A549 treated with AZD9567 at 1 μM for 4 hours (cell line): ENCODE data around the gene AMIGO3. TPM values are rescaled to one million over a fixed set of nuclear protein-coding genes. Genes with fewer than 3 reads are reported as not detected.

Source experiments
- total RNA-seq: library from RNA; stranded (reverse); fragments of 200-300 nt; extraction: Qiagen RNA extraction; gene quantifications from 5 replicates; pipeline ENCODE4 v1.2.3, GENCODE V29; 2022; ENCODE audit not compliant: insufficient read depth

Gene AMIGO3, protein sequence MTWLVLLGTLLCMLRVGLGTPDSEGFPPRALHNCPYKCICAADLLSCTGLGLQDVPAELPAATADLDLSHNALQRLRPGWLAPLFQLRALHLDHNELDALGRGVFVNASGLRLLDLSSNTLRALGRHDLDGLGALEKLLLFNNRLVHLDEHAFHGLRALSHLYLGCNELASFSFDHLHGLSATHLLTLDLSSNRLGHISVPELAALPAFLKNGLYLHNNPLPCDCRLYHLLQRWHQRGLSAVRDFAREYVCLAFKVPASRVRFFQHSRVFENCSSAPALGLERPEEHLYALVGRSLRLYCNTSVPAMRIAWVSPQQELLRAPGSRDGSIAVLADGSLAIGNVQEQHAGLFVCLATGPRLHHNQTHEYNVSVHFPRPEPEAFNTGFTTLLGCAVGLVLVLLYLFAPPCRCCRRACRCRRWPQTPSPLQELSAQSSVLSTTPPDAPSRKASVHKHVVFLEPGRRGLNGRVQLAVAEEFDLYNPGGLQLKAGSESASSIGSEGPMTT
- 0.51 to 1.0 TPM (median 0.76 TPM) in 4 of 5 replicates, not detected in the other for total RNA-seq

DNA sequence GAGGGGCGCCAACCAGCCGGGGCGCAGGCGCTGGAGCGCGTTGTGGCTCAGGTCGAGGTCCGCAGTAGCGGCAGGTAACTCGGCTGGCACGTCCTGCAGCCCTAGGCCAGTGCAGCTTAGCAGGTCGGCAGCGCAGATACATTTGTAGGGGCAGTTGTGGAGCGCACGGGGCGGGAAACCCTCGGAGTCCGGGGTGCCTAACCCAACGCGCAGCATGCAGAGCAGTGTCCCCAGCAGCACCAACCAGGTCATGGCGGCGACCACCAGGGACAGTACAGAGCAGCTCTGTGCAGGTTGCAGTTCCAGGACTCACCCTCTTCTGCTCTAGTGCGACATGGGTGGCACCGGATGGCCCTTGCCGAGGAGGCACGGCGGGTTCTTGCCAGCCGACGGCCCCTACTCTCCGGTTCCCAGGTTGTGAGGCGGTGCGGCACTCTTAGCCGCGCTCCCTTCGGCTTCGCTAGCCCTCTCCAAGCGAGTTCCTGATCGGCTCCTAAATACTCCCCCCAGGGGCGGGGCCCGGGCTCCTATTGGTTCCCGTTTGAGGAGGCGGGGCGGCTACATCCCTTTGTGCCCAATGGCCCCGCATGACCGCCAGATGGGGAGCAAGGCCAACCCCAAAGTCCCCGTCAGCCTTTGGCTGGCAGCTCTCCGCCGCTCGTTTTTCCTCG, at the start of gene AMIGO3:
AMIGO3 (minus strand) TSS at position 471 of the 671 bp plus-strand sequence; CDS start at position 252, 219 bp downstream.

DNA sequence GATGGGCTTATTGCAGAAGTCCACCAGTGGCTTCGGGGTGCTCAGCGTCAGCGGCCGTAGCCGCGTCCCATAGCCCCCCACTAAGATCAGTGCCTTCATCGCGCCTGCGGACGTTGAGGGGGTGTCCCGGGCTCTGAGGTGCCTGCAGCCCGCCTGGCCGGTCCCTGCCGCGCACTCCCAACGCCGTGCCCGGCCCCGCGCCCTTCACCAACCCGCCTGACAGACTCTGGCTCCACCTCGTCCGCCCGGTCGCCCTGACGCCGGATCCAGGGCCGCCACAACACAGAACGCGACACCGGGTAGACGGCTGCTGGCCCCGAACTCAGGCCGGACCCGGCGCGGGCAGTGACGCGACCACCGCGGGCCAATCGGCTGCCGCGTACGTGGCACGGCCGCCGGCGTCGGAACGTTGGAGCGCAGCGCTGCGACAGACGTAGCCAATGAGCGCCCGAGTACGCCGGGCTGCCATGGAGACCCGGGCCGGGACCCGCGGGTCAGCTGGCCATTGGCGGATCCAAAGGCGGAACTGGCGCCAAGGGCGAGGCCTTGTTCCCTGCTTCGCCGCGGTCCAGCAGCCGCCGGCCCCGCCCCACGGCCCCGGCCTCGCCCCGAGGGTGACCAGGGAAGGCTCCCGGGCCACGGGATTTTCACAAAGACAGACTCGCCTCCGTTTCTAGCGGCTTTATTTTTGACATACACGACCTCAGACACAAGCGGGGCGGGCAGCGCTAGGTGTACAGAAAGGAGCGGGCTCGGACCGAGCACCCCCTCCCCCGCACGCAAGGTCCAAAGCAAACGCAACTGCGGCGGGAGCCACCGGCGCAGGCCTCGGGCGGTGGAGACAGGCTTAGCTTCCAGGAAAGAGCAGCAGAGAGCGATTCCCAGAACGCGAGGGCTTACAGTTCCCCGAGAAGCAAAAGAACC, 4.4 kb upstream of the AMIGO3 start, which contains the start of gene GMPPB:
GMPPB (minus strand) TSS at position 324 of the 924 bp plus-strand sequence; CDS start at position 99, 225 bp downstream.

DNA sequence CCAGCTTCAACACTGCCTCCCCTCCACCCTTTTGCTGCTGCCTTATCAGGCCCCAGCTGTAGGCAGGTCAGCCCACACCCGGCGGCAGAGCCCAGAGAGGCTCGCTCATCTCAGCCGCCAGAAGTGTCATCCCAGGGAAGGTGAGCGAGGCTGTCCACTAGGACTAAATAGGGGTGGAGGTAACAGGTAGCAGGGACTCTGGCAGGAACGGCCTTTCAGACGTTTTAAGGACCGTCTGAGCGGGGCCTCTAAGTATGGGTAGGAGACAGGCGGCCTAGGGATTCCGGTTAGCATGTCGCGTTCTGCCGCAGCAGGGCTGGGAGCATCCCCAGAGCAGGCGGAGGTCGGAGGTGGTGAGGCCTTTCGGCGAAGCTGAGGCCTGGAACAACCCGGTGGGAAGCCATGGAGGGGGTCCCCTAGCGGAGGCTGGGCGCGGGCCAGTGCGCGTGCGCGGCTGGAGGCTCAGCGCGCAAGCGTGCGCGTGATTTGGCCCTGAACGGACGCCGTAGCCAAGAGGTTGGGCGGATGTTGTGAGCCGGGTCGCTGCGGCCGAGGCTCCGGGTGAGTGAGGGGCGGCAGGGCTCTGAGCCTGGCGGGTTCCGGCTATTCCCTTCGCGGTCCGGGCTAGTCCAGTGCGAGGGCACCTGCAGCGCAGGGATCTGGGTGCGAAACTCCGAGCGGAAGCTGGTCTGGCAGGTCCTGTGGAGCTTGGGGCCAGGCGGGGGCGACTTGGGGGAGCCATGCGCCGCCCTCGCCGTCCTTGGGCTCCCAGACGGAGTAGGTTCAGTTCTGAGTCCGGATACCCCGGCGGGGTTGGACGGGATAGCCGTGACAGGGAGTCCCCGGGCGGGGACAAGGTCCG, 30.2 kb downstream of the AMIGO3 start, which contains the start of the genes MST1 and RNF123:
MST1 (minus strand) TSS at position 429 of the 862 bp plus-strand sequence. CDS start 783 bp downstream, outside the sequence.
RNF123 (plus strand) TSS at position 512 of the 862 bp plus-strand sequence. CDS start 1,609 bp downstream, outside the sequence.

DNA sequence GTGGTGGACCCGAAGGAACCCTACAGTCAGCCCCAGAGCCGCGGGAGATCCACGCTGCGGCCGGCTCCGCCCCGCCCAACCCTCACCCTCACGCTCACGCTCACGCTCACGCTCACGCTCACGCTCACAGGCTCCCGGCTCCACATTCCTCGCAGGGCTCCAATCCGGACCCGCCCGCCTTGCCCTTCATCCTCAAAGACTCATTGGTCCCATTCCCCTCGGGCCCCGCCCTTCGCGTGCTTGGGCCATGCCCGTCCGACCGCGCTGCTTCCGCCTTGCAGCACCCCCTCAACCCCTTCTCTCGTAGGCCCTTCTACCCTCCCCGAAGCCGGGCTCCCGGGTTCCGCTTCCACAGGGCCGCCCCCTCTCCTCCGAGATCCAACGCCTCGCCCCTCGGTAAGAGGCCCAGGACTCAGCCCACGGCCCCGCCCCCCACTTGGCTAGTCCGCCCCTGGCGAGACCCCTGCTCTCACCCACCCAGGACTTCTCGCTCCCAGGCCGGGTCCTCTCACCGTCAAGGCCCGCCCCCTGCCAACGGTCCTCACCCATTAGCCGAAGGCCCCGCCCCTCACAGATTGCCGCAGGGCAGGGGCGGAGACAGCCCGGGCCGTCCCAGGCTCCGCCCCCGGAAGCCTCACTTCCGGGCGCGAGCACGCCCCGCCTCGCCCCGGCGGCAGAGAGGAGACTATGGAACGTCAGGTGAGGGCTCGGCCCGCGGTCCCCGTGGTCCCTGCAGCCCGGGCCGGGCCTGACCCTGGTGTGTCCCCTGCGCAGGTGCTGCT, 45.6 kb downstream of the AMIGO3 start, which contains the start of gene APEH:
APEH (plus strand) TSS at position 637 of the 782 bp plus-strand sequence; CDS start at position 688, 51 bp downstream.

Other genes with a start within 250 kb of the AMIGO3 start
- gene DAG1, start 249.4 kb downstream of the AMIGO3 start, total RNA-seq = 50.2 to 62.2 TPM (median 57.7 TPM) in 5 replicates
- gene BSN, start 165.2 kb downstream of the AMIGO3 start, total RNA-seq = 0.11 to 0.23 TPM (median 0.20 TPM) in 5 replicates
- 49.6 to 75.0 TPM (median 68.9 TPM) in 5 replicates for gene APEH, start 45.3 kb downstream of the AMIGO3 start, total RNA-seq
- 1.8 to 3.7 TPM (median 2.2 TPM) in 5 replicates for gene MST1, start 30.2 kb downstream of the AMIGO3 start, total RNA-seq
- gene RNF123, start 30.1 kb downstream of the AMIGO3 start, total RNA-seq = 11.2 to 16.2 TPM (median 14.8 TPM) in 5 replicates
- gene GMPPB, start 4.3 kb upstream of the AMIGO3 start, total RNA-seq = 17.9 to 21.3 TPM (median 20.7 TPM) in 5 replicates
- 20.7 to 24.2 TPM (median 22.1 TPM) in 5 replicates for gene IP6K1, start 66.9 kb upstream of the AMIGO3 start, total RNA-seq
- gene CDHR4, start 80.2 kb upstream of the AMIGO3 start, total RNA-seq = 0.29 to 0.34 TPM (median 0.32 TPM) in 4 of 5 replicates, not detected in the other
- gene INKA1, start 83.6 kb upstream of the AMIGO3 start, total RNA-seq = 2.2 to 3.2 TPM (median 2.7 TPM) in 5 replicates
- gene UBA7, start 94.3 kb upstream of the AMIGO3 start, total RNA-seq = 0.58 to 0.70 TPM (median 0.64 TPM) in 4 of 5 replicates, not detected in the other
- 14.3 to 25.2 TPM (median 15.3 TPM) in 5 replicates for gene TRAIP, start 136.9 kb upstream of the AMIGO3 start, total RNA-seq
- 0.17 to 0.36 TPM (median 0.23 TPM) in 4 of 5 replicates, not detected in the other for gene CAMKV, start 150.2 kb upstream of the AMIGO3 start, total RNA-seq
- gene MST1R, start 184.2 kb upstream of the AMIGO3 start, total RNA-seq = 6.6 to 9.5 TPM (median 6.8 TPM) in 5 replicates
- 4.1 to 8.2 TPM (median 7.6 TPM) in 5 replicates for gene MON1A, start 210.1 kb upstream of the AMIGO3 start, total RNA-seq
- 26.3 to 28.9 TPM (median 28.0 TPM) in 5 replicates for gene RBM6, start 220.5 kb upstream of the AMIGO3 start, total RNA-seq